Measurements from ENCODE around the gene TRAF7.

Gene TRAF7

DNA sequence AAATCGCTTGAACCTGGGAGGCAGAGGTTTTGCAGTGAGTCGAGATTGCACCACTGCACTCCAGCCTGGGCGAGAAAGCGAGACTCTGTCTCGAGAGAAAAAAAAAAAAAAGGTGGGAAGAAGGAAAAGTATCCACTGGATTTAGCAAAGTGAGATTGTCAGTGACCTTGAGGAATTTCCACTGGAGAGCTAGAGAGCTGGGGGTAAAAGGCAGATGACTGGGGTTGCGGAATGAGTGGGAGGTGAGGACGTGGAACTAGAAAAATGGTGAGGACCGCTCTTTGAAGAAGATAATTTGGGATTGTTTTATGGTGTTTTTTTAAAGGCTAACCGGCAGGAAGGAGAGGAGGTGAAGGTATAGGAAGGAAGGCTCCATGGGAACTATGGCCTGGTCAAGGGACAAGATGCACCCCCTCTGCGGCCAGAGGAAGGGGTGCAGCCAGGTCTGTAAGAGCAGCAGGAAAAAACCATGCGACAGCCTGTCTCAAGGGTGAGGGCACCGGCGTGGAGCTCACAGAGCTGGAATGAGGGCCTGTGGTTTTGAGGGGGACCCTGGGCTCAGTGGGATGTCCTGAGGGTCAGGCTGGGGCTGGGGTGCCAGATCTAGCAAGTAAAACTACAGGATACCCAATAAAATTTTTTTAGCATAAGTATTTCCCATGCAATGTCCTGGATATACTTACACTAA, 49.0 kb downstream of the TRAF7 start:
- DNase-seq = no peak

DNA sequence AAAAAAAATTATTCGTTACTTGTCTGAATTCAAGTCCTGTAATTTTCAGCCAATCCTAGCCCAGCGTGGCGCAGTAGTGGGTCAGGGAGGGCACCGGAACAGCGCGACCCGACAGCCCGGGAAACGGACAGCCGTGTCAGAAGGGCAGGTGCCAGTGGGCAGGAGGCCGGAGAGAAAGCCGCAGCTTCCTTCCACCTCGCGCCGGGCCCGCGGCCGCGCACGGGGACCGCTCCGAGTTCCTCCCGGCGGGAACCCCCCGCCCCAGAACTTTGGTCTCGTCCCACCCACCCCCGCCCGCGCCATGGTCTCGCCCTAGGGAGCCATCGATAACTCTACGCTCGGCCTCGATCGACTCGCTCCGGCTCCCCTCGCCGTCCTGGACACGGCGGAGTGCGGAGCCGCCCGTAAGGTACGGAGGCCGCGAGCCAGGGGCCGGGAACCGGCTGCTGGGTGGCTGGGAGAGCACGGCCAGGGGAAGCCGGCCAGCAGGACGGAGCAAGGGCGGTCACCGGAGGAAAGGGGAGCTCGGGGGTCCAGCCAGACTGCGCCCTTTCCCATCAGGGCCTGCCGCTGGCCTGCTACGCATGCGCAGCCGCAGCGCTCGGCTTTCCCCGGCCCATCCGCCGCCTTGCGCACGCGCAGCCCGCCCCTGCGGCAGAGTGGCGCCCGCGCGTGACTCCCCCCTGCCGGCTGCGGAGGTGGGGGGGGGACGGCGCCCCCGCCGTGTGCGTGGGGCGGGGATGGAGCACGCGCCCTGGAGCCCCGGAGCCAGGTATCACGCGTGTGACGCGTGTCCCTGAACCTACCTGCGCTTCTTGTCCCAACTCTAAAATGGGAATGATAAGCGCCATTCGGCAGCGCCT, 49.8 kb downstream of the TRAF7 start, which contains the start of gene MLST8:
Gene MLST8 (plus strand): TSS at position 351 of the 863 bp plus-strand sequence. CDS start 632 bp downstream, outside the sequence.
- peak; percentile 93 for DNase-seq

- DNase-seq = no peak
Observed at GRCh38 chr16:2205967-2206313, 50.4 kb downstream of the TRAF7 start.

DNA sequence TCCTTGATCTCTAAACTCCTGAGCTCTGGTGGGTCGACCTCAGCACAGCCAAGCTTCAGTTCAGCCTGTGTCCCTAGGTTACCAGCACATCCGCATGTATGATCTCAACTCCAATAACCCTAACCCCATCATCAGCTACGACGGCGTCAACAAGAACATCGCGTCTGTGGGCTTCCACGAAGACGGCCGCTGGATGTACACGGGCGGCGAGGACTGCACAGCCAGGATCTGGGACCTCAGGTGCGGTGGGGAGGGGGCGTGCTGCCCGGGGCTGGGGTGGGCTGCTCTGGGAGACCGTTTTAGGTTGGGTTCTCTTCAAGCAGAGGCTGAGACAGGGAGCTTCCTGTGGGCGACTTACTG, 50.8 kb downstream of the TRAF7 start:
- DNase-seq = no peak

- no peak for DNase-seq
Observed at GRCh38 chr16:2206780-2207433, 51.3 kb downstream of the TRAF7 start.

DNA sequence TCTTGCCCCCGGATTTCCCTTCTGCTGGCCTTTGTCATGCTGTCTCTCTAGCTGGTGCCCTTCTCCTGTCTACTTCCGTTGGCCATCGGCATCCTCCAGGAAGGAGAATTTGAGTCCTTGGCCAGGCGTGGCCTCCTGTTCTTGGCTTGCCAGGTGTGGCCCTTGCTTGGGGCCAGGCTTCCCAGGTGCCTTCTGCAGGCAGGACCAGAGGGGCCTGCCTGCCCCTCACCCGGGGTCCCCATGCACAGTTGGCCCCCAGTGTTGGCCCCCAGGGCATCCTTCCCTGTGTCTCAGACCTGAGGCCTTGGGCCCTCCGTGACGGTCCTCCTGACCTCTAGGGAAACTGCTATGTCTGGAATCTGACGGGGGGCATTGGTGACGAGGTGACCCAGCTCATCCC, 52.3 kb downstream of the TRAF7 start:
- no peak for DNase-seq

GRCh38 chr16:2208308-2208707, 52.7 kb downstream of the TRAF7 start:
- DNase-seq = no peak

DNA sequence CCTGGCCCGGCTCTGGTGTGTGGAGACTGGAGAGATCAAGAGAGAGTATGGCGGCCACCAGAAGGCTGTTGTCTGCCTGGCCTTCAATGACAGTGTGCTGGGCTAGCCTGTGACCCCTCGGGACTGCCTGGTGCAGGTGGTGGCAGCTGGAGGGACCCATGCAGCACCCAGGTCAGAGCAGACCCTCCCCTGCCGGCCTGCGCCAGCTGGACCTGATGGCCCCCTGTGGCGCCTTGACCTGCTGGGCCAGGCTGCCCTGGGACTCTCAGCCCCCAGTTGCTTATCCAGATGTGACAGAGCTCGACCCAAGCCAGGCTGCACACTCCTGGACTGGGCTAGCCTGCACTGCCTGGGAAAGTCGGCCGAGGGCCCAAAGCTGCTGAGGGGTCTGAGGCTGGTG, 53.2 kb downstream of the TRAF7 start:
- no peak for DNase-seq

DNA sequence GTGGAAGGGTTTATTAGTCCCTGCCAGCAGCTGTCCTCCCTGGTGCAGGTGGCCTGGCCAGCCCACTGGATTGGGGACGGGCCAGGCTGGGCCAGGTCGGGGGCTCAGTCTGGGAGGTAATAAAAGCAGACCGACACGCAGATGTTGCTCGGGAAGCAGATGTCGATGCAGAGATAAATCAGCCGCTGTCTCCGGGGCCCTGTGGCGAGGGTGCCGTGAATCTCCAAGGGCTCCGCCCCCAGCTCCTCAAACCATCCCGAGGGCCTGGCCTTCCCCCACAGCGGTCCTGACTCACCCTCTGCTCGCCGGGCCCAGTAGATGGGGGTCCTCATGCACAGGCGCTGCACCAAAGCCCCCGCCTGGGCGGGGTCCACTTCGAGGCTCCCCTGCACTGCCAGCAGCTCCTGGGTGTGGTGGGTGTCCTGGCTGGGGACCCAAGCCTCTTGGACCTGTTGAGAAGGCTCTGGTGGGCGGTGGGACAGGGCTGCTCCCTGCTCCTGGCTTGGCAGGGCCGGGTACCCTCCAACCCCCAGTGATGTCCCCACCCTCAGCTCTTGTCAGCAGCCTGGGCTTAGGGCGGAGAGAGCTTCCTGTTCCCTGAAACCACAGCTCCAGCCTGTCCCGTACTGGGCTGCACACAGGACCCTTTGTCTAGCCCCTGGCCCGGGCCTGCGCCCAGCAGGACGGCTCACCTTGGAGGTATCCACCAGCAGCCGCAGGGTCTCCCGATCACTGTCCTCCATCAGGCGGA, 53.9 kb downstream of the TRAF7 start:
- DNase-seq = no peak

GRCh38 chr16:2210009-2210332, 54.4 kb downstream of the TRAF7 start:
- no peak for DNase-seq

DNA sequence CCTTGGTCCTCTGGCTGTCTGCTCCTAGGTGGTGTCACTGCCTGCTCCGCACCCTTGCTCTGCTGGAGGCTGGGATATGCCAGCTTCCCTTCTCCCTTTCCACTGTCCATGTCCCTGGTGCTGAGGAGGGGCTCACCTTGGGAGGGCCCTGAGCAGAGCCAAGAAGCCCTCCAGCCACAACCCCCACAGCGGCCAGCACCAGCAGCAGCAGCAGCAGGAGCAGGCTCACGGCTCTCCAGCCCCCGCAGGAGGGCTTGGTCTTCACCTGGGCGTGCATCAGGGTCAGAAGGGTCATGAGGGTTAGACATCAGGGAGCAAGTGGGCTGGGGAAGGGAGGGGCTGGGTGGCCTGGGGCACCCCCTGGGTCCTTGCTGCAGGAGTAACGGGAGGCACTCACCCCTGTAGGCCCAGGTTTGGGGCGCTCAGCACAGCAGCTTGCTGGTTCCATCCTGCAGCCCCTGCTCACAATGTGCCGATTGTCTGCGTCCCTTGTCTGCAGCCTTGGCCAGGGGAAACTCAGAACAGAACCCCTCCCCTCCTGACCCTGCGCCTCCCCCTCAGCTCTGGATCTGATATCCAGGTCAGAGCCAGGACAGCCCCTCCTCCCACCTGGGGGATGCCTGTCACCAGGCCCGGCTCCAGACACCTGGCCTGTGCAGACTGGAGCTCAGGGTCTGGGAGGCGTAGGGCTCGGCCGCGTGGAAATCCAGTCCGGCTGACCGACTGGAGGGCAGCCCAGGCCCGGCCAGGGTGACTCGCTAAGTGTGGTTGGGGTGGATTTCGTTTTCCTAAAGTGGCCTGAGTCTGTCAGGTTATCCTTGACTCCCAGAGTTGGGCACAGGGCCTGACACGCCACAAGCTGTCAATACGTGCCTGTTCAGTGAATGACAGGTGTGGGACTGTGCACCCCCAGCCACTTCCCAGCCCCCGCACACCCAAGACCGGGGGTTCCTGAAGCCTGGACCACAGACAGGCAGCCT, 55.1 kb downstream of the TRAF7 start, which contains the start of gene BRICD5:
Gene BRICD5 (minus strand): TSS at position 478 of the 980 bp plus-strand sequence. CDS start 30 bp downstream, at position 448.
- DNase-seq = no peak

GRCh38 chr16:2211923-2212347, 56.4 kb downstream of the TRAF7 start:
- no peak for DNase-seq

DNA sequence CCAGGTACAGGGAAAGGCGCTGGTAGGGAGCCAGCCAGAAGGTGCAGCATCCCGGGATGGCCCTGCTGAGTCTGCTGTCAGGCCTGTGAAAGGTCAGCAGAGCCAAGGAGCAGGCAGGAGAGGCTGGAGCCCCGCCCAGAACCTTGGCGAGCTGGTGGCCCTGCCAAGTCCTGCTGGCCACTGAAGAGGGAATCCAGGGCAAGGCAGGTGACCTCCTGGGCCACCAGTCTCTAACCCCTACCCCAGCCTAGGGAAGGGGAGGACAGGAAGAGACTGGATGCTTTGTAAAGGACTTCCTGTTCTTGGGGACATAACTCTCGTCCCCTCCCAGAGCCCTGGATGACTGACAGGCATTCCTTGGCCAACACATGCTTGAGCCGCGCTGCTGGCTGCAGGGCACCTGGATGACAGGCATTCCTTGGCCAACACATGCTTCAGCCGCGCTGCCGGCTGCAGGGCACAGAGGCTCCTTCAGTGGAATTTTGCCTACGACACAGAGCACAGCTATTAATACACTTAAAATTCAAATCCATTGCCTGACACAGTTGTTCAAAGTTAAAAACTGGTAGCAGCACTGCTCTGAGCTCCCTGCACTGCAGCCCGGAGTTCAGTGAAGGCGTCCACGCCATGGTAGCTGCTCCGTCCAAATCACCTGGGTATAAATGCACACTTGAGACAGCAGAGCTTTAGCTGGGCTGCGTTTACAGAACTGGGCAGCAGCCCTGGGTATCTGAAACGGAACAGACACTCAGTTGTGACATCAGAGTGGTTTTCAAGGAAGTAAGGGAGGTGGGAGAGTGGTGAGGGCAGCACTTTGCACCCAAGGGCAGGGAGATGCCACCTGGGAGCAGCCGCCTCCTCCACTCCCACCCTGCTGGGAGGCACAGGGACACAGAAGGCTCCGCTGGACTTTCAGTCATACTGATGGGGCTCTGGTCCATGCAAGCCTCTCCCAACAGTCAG, 57.1 kb downstream of the TRAF7 start:
- no peak for DNase-seq

DNA sequence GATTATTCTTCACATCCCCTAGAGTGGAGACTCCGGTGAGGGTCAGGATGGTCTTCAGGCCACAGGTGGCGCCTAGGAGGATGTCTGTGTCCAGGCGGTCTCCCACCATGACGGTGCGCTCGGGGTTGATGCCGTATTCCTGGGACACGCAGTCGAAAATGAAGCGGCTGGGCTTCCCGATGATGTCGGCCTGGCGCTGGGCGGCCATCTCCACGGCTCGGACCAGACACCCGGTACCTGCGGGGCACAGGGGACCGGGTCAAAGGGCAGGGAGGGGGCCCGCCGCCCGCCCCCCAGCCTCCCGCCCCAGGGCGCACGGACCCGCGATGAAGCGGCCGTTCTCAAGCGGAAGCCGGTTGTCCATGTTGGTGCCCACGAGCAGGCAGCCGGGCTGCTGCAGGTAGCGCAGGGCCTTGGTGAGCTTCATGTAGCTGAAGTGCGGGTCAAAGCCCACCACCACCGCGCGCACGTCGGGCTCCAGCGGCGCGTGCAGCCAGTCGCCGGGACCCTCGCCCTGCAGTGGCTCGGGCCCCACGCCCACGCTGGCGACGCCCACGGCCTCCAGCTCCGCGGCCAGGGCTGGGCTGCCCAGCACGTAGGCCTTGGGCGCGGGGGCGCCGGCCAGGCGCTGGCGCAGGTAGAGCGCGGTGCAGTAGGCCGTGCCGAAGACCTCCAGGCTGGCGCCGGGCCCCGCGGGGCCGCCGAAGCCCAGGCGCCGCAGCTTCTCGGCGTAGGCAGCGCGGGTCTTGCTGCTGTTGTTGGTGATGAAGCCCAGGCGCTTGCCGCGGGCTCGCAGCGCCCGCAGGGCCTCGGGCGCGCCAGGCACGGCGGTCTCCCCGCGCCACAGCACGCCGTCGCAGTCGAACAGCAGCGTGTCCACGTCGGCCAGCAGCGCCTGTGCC, 58.5 kb downstream of the TRAF7 start:
- DNase-seq = no peak

GRCh38 chr16:2214719-2214968, 59.1 kb downstream of the TRAF7 start, which contains the start of gene PGP:
PGP (minus strand) TSS chr16:2214840; CDS start chr16:2214777, 63 bp downstream.
- no peak for DNase-seq

- no peak for DNase-seq
Observed at GRCh38 chr16:2216330-2216729, 60.7 kb downstream of the TRAF7 start.

- DNase-seq = peak; percentile 100
Observed at GRCh38 chr16:2223221-2223941, 67.8 kb downstream of the TRAF7 start, which contains the start of gene E4F1. E4F1 (plus strand) TSS chr16:2223591; CDS start chr16:2223614, 23 bp downstream.

- peak; percentile 43 for DNase-seq
Observed at GRCh38 chr16:2223942-2224486, 68.4 kb downstream of the TRAF7 start.

Data from activated CD4-positive, alpha-beta T cell treated with anti-CD3 and anti-CD28 coated beads, Interleukin-10, Interleukin-2, amounts not matched to agents 100 ng/mL and 50 ng/mL, durations not matched to agents 16 hours and 8 hours (primary cell).